Skin of body (tissue), 2 donors: ENCODE results near the gene KCNAB3. TPM values are rescaled to one million over a fixed set of nuclear protein-coding genes. Genes with fewer than 3 reads are reported as not detected.
"Not testable (repeated sequence)": the region's sequence is repeated elsewhere in the genome, so short reads cannot be mapped to it uniquely, and the experiment has no call there.

ENCODE experiments used
- DNase-seq: peaks from one replicate; lab custom pipeline; 2025; lab: John Stamatoyannopoulos, UW
- total RNA-seq: library from RNA; depleted of rRNA; stranded (reverse); fragments of >200 nt; gene quantifications from one replicate; pipeline ENCODE4 v1.2.3, GENCODE V29; 2014

Gene KCNAB3
- total RNA-seq: 2.2 TPM

- peak; percentile 73 for DNase-seq
Observed at GRCh38 chr17:7929158-7930023, at the start of gene KCNAB3. KCNAB3 (minus strand) TSS chr17:7929856; CDS start chr17:7929435, 421 bp downstream.

GRCh38 chr17:7977805-7978204, 48.1 kb upstream of the KCNAB3 start:
- no peak for DNase-seq

GRCh38 chr17:7977039-7977438, 47.4 kb upstream of the KCNAB3 start:
- no peak for DNase-seq

- no peak for DNase-seq
Observed at GRCh38 chr17:7974638-7975131, 45.0 kb upstream of the KCNAB3 start.

GRCh38 chr17:7972131-7972785, 42.6 kb upstream of the KCNAB3 start:
- no peak for DNase-seq

GRCh38 chr17:7971651-7972050, 42.0 kb upstream of the KCNAB3 start:
- no peak for DNase-seq

- no peak for DNase-seq
Observed at GRCh38 chr17:7969433-7969832, 39.8 kb upstream of the KCNAB3 start.

- DNase-seq: no peak
Observed at GRCh38 chr17:7967751-7968150, 38.1 kb upstream of the KCNAB3 start.

GRCh38 chr17:7961421-7961820, 31.8 kb upstream of the KCNAB3 start:
- no peak for DNase-seq

- DNase-seq: no peak
Observed at GRCh38 chr17:7959503-7960253, 30.0 kb upstream of the KCNAB3 start.

GRCh38 chr17:7956228-7956965, 26.7 kb upstream of the KCNAB3 start:
- DNase-seq: no peak

- DNase-seq: no peak
Observed at GRCh38 chr17:7955414-7956227, 26.0 kb upstream of the KCNAB3 start.

- not testable (repeated sequence) for DNase-seq
Observed at GRCh38 chr17:7953266-7953665, 23.6 kb upstream of the KCNAB3 start.

- DNase-seq: no peak
Observed at GRCh38 chr17:7951143-7951792, 21.6 kb upstream of the KCNAB3 start.

- no peak for DNase-seq
Observed at GRCh38 chr17:7950578-7950977, 20.9 kb upstream of the KCNAB3 start.

- no peak for DNase-seq
Observed at GRCh38 chr17:7947651-7948050, 18.0 kb upstream of the KCNAB3 start.

GRCh38 chr17:7946441-7946840, 16.8 kb upstream of the KCNAB3 start:
- no peak for DNase-seq

- DNase-seq: no peak
Observed at GRCh38 chr17:7945651-7946050, 16.0 kb upstream of the KCNAB3 start.

GRCh38 chr17:7944326-7944725, 14.7 kb upstream of the KCNAB3 start:
- DNase-seq: no peak

- no peak for DNase-seq
Observed at GRCh38 chr17:7943291-7943690, 13.6 kb upstream of the KCNAB3 start.
